Measurements from ENCODE around the gene CLK4.

The CLK4 gene

DNA sequence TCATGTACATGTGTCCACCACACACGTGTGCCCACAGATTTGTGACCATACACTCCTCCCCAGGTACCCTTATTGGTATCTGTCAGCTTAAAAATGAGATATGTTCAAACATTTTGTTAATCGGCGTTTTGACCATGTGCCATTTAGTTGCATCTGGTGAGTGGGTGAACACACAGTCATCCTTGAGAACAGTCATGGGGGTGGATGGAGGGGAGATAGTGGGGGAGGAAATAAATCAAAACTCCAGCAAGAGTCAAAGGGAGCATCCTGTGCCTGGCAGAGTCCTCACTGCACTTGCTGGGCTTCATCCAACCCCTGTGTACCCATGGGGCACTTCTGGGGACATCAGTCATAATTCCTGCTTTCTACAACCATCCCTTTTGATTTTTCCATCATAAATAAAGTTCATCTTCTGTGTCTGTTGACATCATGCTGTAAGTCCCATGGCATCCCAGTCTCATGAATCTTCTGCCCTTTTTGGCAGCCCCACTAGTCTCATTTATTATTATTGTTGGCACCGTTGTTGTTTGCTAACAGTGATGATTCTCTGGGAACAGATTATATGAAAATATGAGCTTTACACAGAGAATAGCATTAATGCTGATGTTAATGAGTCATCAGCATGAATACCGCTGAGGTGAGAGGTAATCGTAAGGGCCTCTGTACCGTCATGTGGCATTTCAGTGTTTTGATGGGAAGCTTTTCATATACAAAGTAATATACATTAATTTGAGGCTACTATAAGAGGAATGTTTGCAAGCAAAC is 24.4 kb upstream of the CLK4 start:
- TF ChIP-seq, protein P1, sequence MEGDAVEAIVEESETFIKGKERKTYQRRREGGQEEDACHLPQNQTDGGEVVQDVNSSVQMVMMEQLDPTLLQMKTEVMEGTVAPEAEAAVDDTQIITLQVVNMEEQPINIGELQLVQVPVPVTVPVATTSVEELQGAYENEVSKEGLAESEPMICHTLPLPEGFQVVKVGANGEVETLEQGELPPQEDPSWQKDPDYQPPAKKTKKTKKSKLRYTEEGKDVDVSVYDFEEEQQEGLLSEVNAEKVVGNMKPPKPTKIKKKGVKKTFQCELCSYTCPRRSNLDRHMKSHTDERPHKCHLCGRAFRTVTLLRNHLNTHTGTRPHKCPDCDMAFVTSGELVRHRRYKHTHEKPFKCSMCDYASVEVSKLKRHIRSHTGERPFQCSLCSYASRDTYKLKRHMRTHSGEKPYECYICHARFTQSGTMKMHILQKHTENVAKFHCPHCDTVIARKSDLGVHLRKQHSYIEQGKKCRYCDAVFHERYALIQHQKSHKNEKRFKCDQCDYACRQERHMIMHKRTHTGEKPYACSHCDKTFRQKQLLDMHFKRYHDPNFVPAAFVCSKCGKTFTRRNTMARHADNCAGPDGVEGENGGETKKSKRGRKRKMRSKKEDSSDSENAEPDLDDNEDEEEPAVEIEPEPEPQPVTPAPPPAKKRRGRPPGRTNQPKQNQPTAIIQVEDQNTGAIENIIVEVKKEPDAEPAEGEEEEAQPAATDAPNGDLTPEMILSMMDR (IDR thresholded peaks at IDR 0.05): no peak
- Histone ChIP-seq H3K4me3 (no peak overlapping the region), H3K27ac (no peak overlapping the region)
- DNase-seq (ENCODE audit: low spot score): no peak

DNA sequence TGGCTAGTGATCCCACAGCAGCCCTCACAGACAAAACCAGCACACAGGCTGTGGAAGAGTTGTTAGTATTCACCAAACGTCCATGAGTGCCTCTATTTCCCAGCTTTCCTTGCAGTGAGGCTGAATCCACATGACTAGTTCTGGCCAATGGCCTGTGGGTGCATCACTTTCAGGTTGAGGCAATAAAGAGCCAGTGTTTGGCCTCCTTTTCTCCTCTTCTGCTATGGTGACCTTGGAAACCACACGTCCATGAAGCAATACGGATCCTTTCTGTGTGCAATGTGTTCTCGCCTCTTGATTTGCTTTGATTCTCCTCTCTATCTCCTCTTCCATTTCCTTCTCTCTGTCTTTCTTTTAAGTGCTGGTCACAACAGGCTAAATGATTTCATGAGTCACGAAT is 23.4 kb upstream of the CLK4 start:
- TF ChIP-seq, protein P1 (IDR thresholded peaks at IDR 0.05): no peak
- DNase-seq (ENCODE audit: low spot score): no peak
- H3K27ac ChIP-seq: no peak overlapping the region
- H3K4me3 ChIP-seq: no peak overlapping the region

DNA sequence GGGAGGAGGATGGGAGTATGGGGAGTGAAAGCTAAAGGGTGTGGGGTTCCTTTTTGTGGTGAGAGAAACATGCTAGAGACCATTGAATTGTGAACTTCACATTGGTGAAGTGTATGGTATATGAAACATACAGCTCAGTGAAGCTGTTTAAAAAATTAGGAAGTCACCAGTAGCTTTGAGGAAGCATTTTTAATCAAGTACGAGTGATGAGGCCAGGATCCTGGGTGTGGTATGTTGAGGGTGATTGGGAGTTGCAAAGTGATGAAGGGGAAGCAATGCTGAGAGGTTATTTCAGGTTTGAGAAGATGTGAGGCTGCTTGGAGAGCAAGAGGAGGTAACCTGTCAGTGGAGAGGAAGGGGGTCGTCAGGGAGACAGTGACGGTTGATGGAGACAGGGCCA is 22.7 kb upstream of the CLK4 start:
- H3K27ac ChIP-seq: no peak overlapping the region
- DNase-seq (ENCODE audit: low spot score): no peak
- TF ChIP-seq, protein P1 (IDR thresholded peaks at IDR 0.05): no peak

DNA sequence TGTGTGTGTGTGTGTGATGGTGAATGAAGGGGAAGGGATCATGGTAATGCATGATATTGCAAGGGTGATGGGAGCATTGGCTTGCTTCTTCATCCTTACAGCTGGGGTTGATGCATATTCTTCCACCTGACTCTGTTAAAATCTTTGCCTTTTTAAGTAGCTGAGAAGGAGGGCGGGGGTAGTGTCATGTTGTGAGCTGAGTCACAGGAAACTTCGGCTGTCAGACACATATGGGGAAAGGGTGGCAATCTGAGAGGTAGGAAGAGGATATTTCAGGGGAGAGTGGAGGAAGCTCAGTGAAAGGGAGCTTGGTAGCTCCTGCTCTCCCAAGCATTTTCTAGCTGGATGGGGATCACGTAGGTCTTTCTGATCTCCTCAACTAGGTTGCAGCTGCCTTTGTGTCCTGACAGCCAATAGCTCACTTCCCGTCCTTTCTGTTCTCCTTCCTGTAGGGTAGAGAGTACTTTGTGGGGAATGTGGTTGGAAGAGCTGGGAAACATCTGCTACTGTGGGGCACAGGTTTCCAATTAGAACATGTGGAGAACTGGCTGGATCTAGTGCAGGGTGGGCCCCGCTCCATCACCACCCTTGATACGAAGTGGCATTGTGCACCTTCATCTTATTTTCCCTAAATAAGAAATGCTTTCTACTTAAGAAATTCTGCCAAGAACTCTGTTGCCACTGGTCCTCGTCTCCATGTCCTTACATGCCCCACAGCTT is 18.1 kb upstream of the CLK4 start:
- Histone ChIP-seq H3K27ac (no peak overlapping the region), H3K4me3 (no peak overlapping the region)
- TF ChIP-seq, protein P1 (IDR thresholded peaks at IDR 0.05): no peak
- DNase-seq (ENCODE audit: low spot score): no peak

More for the DNA sequence above, 22.7 kb upstream of the CLK4 start:
- H3K4me3 ChIP-seq: no peak overlapping the region

DNA sequence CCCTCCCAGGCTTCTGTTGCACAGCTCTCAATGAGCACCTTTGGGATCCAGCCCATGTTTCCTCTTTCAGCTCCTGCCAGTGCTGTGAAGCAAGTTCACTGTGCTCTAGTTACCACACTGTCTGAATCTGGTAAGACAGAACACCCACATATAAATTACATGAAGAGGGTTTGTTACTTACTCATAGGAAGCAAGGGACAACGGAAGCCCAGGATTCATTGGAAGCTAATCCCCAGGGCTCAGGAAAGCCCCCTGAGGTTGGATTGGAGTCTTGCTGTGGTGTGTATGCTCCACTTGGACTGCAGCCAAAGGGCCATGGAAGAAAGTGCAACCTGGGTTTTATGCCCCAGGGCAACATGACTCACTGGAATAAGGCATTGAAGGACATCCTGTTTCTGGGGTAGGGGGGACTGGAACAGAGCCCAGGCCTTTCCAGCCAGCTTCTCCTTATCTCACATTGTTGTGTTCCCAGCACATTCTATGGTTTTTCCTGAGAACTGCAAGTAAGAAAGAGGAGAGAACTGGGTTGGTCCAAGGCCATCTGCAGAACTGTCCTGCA is 15.6 kb upstream of the CLK4 start:
- peak; percentile 57 for DNase-seq (ENCODE audit: low spot score)
- TF ChIP-seq, protein P1 (IDR thresholded peaks at IDR 0.05): no peak
- no peak overlapping the region for H3K27ac ChIP-seq
- no peak overlapping the region for H3K4me3 ChIP-seq

DNA sequence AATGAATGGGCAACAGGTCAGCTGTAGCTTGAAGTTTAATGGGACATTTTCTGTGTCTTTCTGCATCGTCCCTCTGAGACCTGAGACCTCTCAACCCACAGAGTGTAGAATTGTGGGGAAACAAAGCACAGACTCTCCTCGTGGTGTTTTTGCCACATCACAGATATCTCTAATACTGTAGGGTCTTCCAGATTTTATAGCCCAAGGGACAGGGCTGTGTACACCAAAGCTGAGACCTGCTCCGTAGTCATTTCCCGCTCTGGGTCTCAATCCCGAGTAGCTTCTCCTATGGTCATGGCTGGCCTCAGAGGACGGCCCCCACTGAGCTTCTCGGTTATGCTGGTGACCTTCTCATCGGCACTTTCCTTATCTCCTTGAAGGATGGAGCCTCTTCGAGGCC is 14.9 kb upstream of the CLK4 start:
- no peak overlapping the region for H3K4me3 ChIP-seq
- H3K27ac ChIP-seq: no peak overlapping the region
- TF ChIP-seq, protein P1 (IDR thresholded peaks at IDR 0.05): no peak
- no peak for DNase-seq (ENCODE audit: low spot score)

Data from coronary artery (tissue), 2 donors.